HG03457 (cell line): Measurements from ENCODE around the gene CHRNB4.
"Not testable (repeated sequence)": the region's sequence is repeated elsewhere in the genome, so short reads cannot be mapped to it uniquely, and the experiment has no call there.

Experiments used
- ATAC-seq: cut with Tn5 transposase; IDR thresholded peaks from one replicate; pipeline ENCODE4 v1.9.1; 2021; ENCODE audit warnings: moderate number of reproducible peaks; ENCODE audit not compliant: unreplicated experiment

The CHRNB4 gene, protein sequence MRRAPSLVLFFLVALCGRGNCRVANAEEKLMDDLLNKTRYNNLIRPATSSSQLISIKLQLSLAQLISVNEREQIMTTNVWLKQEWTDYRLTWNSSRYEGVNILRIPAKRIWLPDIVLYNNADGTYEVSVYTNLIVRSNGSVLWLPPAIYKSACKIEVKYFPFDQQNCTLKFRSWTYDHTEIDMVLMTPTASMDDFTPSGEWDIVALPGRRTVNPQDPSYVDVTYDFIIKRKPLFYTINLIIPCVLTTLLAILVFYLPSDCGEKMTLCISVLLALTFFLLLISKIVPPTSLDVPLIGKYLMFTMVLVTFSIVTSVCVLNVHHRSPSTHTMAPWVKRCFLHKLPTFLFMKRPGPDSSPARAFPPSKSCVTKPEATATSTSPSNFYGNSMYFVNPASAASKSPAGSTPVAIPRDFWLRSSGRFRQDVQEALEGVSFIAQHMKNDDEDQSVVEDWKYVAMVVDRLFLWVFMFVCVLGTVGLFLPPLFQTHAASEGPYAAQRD

DNA sequence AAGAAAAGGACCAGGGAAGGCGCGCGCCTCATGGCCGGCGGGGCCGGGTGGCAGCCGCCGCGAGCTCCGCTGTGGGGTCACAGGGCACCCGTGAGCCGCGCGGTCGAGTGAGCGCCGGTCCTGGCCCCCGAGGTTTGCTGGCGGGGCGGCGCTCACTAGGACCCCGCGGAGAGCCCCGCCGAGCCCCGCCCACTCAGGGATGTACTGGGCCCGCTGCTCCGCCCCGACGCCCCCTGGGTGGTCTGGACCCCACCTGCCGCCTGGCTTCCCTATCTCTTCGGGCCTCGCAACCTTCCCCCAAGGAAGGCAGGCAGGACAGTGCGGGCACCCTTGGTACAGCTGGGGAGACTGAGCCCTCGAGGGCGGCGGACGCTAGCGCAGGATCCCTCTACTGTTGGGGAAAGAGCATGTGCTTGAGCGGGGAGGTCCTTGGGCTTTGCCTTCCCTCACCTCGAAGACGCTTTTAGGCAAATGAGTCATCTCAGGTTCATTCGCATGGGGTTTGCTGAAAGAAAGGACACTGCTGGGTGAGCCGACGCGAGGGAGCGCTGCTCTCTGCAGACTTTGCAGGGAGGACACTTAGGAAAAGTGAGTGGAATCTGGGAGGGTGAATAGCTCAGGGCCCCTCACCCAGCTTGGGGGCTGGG lies at the start of gene CHRNB4:
CHRNB4 (minus strand) TSS at position 109 of the 647 bp plus-strand sequence; CDS start at position 32, 77 bp downstream.
- ATAC-seq = no peak

DNA sequence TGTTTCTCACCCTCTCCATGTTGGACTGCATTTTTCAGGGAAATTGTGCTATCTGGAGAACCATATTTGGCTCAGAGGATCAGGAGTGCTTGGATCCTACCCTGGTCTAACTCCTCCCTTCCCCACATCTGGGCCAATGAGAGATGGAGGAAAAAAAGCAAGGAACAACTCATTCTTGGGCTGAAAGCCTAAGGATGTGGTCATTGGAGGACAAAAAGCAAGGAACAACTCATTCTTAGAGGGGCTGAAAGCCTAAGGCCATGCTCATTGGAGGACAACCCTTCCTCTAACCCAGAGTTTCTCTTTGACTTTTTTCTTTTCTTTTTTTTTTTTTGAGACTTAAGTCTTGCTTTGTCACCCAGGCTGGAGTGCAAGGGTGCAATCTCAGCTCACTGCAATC lies 48.6 kb upstream of the CHRNB4 start:
- no peak for ATAC-seq

DNA sequence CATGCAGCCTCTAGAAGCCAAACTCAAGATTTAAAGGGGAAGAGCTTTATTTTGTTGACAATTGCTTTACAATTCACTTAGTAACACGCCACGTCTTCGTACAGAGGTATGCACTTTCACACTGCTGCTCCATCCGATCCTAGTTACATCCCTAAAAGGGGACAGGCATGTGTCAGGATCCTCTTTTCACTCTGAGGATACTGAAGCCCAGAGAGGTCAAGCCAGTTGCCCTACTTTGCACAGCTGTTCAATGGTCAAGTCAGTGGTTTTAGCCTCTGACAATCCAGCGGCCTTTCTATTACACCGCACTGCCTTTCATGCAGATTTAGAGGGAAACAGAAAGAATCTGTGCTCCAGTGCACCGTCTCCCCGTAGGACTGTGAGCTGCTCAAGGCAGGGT lies 44.9 kb upstream of the CHRNB4 start:
- ATAC-seq = no peak

GRCh38 chr15:78685159-78685921 lies 44.3 kb upstream of the CHRNB4 start:
- no peak for ATAC-seq

- ATAC-seq = no peak
These were observed 43.6 kb upstream of the CHRNB4 start for GRCh38 chr15:78684657-78685056.

DNA sequence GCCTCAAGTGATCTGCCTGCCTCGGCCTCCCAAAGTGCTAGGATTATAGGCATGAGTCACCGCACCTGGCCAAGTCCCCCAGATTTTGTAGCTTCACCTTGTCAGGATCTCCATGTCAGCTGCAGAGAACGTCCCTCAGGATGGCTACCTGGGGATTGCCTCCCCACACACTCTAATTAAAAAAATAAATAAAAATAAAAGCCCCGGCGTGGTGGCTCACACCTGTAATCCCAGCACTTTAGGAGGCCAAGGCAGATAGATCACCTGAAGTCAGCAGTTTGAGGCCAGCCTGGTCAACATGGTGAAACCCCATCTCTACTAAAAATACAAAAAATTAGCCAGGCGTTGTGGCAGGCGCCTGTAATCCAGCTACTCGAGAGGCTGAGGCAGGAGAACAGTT lies 42.6 kb upstream of the CHRNB4 start:
- ATAC-seq = not testable (repeated sequence)

GRCh38 chr15:78682693-78683410 lies 41.8 kb upstream of the CHRNB4 start:
- ATAC-seq = no peak

- no peak for ATAC-seq
These were observed 41.1 kb upstream of the CHRNB4 start for GRCh38 chr15:78682004-78682651.

DNA sequence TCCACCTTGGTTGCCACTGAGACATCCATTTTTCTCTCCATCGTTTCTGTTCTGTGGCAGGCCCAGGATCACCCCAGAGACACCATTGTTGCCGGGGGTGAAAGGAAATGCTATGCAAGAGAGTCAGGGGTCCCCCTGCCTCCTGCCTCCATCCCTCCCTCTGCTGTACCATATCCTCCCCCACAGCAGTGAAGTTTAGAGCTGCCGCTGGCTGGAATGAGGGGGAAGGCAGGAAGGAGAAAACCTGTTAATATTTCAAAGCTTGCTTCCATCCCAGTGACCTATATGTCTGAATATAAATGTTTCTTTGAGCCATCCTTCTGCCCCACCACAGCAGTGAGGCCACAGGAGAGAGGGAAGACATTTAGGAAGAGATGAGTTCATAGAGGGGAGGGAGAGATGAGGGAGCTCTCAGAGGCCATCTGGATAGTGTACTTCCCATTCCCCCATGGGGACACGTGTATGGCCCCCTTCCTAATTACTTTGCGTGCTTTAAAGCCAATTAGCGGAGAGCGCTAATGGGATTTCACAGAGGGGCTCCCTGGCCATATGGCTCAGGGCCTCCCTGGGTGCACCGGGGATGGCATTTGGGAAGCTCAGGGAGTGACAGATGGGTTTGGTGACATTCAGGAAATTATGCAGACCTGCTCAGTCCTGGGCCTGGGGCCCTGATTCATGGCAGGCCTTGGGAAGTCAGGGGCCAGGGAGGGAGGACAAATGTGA lies 40.4 kb upstream of the CHRNB4 start:
- no peak for ATAC-seq

DNA sequence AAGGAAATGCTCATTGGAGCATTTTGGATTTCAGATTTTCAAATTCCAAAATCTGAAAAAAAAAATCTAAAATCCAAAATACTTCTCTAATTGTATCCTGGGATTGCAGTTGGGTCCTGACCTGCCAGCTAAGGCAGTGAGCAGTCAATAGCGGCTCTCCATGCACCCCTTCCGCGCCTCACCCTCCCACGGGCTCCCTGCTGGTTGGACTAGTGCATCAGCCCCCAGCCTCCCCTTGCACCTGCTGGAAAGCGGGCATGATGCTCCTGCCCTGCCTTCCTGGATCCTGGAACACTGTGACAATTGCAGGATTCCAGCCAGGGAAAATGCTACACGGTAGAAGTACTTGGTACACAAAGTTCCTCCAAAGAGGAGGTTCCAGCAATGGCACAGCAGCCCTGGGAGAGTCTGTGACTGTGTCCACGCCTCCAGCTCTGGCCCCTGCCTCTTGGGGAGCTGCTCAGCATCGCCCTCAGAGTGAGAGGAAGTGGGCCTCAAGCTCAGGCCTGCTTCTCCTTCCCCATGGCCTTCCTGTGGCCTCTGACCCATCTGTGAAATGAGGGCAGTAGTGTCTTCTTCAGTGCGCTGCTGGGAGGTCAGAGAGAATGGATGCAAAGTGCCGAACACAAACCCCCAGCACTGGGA lies 39.5 kb upstream of the CHRNB4 start:
- no peak for ATAC-seq

DNA sequence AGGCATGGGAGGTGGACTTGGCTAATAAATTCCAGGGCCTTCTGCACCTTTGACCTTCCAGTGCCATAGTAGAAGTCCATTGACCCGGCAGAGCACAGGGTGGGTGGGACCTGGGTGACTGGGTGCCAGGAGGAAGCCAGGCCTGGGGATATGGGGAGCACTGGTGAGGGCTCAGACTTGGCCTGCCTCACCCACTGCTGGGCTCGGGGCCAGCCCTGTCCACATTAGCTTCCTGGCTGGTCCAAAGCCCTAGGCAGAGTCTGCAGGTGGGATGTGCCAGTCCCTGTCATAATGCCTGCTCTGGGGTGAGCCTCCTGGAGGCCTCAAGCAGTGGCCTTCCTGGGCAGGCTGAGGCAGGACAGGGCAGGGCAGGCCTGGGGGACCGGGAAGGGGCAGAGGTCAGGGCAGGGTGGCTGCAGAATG lies 38.1 kb upstream of the CHRNB4 start:
- no peak for ATAC-seq

DNA sequence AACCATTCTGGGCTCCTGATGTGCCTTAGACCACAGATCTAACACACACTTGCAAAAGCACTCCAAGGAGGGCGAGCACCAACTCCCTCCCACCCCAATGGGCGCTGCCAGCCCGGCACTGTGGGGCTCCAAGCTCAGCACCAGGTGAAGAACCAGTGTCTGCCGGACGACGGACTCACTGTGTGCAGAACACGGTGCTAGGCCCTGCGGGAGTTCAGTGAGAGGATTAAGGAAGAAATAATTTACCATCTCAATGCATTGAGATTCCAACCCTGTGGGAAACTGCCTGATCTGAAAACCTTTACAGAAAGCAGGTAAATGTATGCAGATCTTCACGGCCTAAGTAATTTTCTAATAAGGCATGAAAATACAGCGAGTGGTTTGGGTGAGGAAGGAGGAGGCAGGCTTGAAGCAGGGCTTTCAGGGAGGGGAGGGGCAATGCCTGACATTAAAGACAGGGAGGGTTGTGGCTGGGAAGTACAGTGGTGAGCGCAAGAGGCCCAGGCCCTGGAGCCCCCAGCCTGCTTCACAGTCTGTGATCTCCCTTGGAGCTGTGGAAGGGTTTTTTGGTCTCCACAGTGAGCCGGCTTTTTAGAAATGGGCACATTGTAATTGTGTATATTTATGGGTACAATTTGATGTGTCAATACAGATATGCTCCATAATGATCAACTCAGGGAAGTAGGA lies 35.6 kb upstream of the CHRNB4 start:
- ATAC-seq = no peak

- ATAC-seq = no peak
These were observed 34.8 kb upstream of the CHRNB4 start for GRCh38 chr15:78675617-78676360.

- no peak for ATAC-seq
These were observed 34.2 kb upstream of the CHRNB4 start for GRCh38 chr15:78675206-78675605.

DNA sequence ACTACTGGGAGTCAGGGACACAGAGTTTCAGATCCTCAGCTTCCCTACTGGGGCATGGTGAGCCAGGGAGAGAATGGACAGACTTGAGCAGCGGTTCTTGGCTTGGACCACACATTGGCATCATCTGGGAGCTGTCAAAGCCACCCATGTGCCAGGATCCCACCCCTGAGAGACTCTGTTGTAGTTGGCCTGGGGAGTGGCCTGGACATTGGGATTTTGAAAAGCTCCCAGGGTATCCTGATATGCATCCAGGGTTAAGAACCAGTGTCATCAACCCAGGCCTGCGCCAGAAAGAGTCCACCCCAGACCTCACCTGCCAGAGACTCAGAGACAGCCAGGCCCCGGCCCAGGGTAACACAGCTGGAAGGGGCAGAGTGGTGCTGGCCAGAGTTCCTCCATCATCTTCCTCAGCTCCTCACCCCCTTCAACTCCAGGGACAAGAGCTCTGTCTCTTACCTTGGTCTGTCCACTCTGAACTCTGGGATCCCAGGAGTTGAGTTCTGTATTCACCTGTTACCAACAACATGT lies 33.0 kb upstream of the CHRNB4 start:
- ATAC-seq = no peak

DNA sequence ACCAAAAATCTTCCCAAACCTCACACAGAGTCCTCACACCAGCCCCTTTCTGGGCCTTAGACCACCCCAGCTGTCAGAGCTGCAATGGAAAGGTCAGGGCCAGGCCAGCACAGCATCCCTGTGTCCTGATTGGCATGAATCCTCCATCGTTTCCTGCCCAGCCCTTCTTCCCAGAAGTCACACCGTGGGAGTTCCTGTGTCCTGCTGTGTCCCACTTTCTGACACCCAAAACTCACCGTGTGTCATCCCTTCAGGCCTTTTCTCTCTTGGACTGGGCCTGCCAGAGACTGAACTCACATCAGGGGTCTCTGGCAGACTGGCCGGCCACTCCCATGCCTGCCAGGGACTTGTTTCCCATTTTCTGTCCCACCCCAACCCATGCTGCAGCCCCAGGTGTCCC lies 32.5 kb upstream of the CHRNB4 start:
- ATAC-seq = no peak

- no peak for ATAC-seq
These were observed 31.4 kb upstream of the CHRNB4 start for GRCh38 chr15:78672285-78673014.
